Parathyroid adenoma (tissue), 2 donors: ENCODE measurements around the gene ZBTB20.

ENCODE experiments used
- H2AFZ ChIP-seq: fragments of 300-600 bp; sonication (generic); one replicate; pipeline ENCODE4 v1.7.0; 2017; ENCODE audit warnings: antibody characterized with exemption, mild to moderate bottlenecking
- H3K27ac ChIP-seq: fragments of 300-600 bp; sonication (generic); one replicate; pipeline ENCODE4 v1.7.0; 2017
- H3K27me3 ChIP-seq: fragments of 300-600 bp; sonication (generic); one replicate; pipeline ENCODE4 v1.7.0; 2017; ENCODE audit warnings: low read length; ENCODE audit not compliant: control insufficient read depth, insufficient read depth
- H3K36me3 ChIP-seq: fragments of 300-600 bp; sonication (generic); one replicate; pipeline ENCODE4 v1.7.0; 2017; ENCODE audit warnings: low read length; ENCODE audit not compliant: control insufficient read depth, insufficient read depth
- H3K4me1 ChIP-seq: fragments of 300-600 bp; sonication (generic); one replicate; pipeline ENCODE4 v1.7.0; 2017; ENCODE audit warnings: control low read depth
- H3K4me2 ChIP-seq: fragments of 300-600 bp; sonication (generic); one replicate; pipeline ENCODE4 v1.7.0; 2017; ENCODE audit warnings: low read length
- H3K4me3 ChIP-seq: fragments of 300-600 bp; sonication (generic); one replicate; pipeline ENCODE4 v1.7.0; 2017; ENCODE audit warnings: low read depth, low read length
- H3K79me2 ChIP-seq: fragments of 300-600 bp; sonication (generic); one replicate; pipeline ENCODE4 v1.7.0; 2017; ENCODE audit warnings: control low read depth
- H3K9ac ChIP-seq: fragments of 300-600 bp; sonication (generic); one replicate; pipeline ENCODE4 v1.7.0; 2017; ENCODE audit warnings: mild to moderate bottlenecking
- H3K9me3 ChIP-seq: fragments of 300-600 bp; sonication (generic); one replicate; pipeline ENCODE4 v1.7.0; 2017; ENCODE audit warnings: low read length; ENCODE audit not compliant: control insufficient read depth
- CTCF ChIP-seq: fragments of 300-600 bp; sonication (generic); IDR thresholded peaks from one replicate; pipeline ENCODE4 v1.7.0; 2017; ENCODE audit warnings: antibody characterized with exemption, mild to moderate bottlenecking
- donor health status: primary hyperparathyroidism.

The ZBTB20 gene

GRCh38 chr3:114985776-114986175 is 161.3 kb downstream of the ZBTB20 start:
- Histone ChIP-seq H3K27me3 (no peaks in the 10 kb centered on the region), H3K36me3 (no peaks in the 10 kb centered on the region), H3K9me3 (no peaks in the 10 kb centered on the region), H2AFZ (no peak overlapping the region), H3K27ac (no peak overlapping the region), H3K4me3 (no peak overlapping the region), H3K9ac (no peak overlapping the region), H3K79me2 (no peaks in the 10 kb centered on the region), H3K4me1 (no peaks in the 10 kb centered on the region), H3K4me2 (no peak overlapping the region)
- no peak for TF ChIP-seq CTCF

GRCh38 chr3:114983248-114983647 is 163.8 kb downstream of the ZBTB20 start:
- H3K27me3 ChIP-seq = no peaks in the 10 kb centered on the region
- no peak overlapping the region for H3K4me2 ChIP-seq
- no peaks in the 10 kb centered on the region for H3K79me2 ChIP-seq
- no peak overlapping the region for H2AFZ ChIP-seq
- TF ChIP-seq CTCF = no peak
- no peaks in the 10 kb centered on the region for H3K4me1 ChIP-seq
- H3K9me3 ChIP-seq = no peaks in the 10 kb centered on the region
- no peak overlapping the region for H3K9ac ChIP-seq
- no peak overlapping the region for H3K4me3 ChIP-seq
- H3K36me3 ChIP-seq = no peaks in the 10 kb centered on the region
- no peak overlapping the region for H3K27ac ChIP-seq

- H3K36me3 ChIP-seq = no peaks in the 10 kb centered on the region
- no peak overlapping the region for H3K4me3 ChIP-seq
- H3K9ac ChIP-seq = no peak overlapping the region
- no peaks in the 10 kb centered on the region for H3K9me3 ChIP-seq
- no peaks in the 10 kb centered on the region for H3K27me3 ChIP-seq
- H3K4me1 ChIP-seq = no peaks in the 10 kb centered on the region
- H3K4me2 ChIP-seq = no peak overlapping the region
- H2AFZ ChIP-seq = no peak overlapping the region
- no peak overlapping the region for H3K27ac ChIP-seq
- H3K79me2 ChIP-seq = no peaks in the 10 kb centered on the region
- no peak for TF ChIP-seq CTCF
Measured at GRCh38 chr3:114974387-114974786, 172.7 kb downstream of the ZBTB20 start.

GRCh38 chr3:114973536-114973935 is 173.6 kb downstream of the ZBTB20 start:
- TF ChIP-seq CTCF = no peak
- H3K27ac ChIP-seq = no peak overlapping the region
- H3K36me3 ChIP-seq = no peaks in the 10 kb centered on the region
- H3K4me3 ChIP-seq = no peak overlapping the region
- H3K27me3 ChIP-seq = no peaks in the 10 kb centered on the region
- no peaks in the 10 kb centered on the region for H3K79me2 ChIP-seq
- H3K9ac ChIP-seq = no peak overlapping the region
- no peak overlapping the region for H3K4me2 ChIP-seq
- no peak overlapping the region for H2AFZ ChIP-seq
- H3K4me1 ChIP-seq = no peaks in the 10 kb centered on the region
- no peaks in the 10 kb centered on the region for H3K9me3 ChIP-seq

DNA sequence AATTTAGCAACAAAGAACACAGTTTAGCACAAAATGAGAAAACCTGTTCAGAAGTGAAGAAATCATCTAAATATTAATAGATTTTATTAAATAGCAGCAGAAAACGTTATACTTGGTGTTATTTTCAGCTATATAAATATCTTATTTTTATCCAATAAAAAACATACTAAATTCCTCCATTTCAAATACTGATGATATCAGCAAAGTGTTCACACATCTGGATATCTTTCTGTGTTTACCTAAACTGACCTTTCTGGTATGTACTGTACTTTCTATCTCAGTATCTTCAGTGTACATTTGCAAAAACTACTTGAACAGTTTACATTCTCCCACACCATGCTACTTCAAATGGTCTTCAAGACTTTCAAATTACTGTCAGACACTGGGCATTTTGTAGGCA is 179.9 kb downstream of the ZBTB20 start:
- Histone ChIP-seq H3K4me3 (no peak overlapping the region), H3K27ac (no peak overlapping the region), H3K4me2 (no peak overlapping the region), H3K4me1 (no peaks in the 10 kb centered on the region), H2AFZ (no peak overlapping the region), H3K9ac (no peak overlapping the region), H3K36me3 (no peaks in the 10 kb centered on the region), H3K79me2 (no peaks in the 10 kb centered on the region), H3K9me3 (no peaks in the 10 kb centered on the region), H3K27me3 (no peaks in the 10 kb centered on the region)
- no peak for TF ChIP-seq CTCF
